HL-60 (cell line): ENCODE results near the gene CAPN9.
"Not testable (repeated sequence)": the region's sequence is repeated elsewhere in the genome, so short reads cannot be mapped to it uniquely, and the experiment has no call there.

ENCODE experiments used
- DNase-seq, 2 experiments: peaks; one replicate each; pipeline ENCODE4 v3.0.0-alpha.2; 2010 to 2020; ENCODE audit warnings: low read depth in 1 of 2, low spot score in 1 of 2
- H3K27ac ChIP-seq: fragments of 250-450 bp; sonication (Bioruptor Pico); replicated peaks from 2 replicates; pipeline ENCODE4 v1.5.1; 2020; ENCODE audit warnings: mild to moderate bottlenecking, moderate library complexity
- H3K27me3 ChIP-seq: fragments of 250-450 bp; sonication (Bioruptor Pico); 2 replicates; pipeline ENCODE4 v1.5.1; 2021; ENCODE audit warnings: mild to moderate bottlenecking, moderate library complexity; ENCODE audit not compliant: insufficient read depth, poor library complexity, severe bottlenecking
- H3K4me3 ChIP-seq: replicated peaks from 2 replicates; pipeline ENCODE4 v1.5.1; 2011; ENCODE audit warnings: mild to moderate bottlenecking, control low read depth, low read length; ENCODE audit not compliant: insufficient read depth
- CTCF ChIP-seq: IDR thresholded peaks from one replicate; pipeline ENCODE4 v1.5.1; 2011; ENCODE audit warnings: low read length, control low read depth, inconsistent platforms; ENCODE audit not compliant: insufficient read depth
- GABPA ChIP-seq: IDR thresholded peaks from 2 replicates; pipeline ENCODE4 v1.6.1; 2012; ENCODE audit warnings: low read depth
- POLR2AphosphoS5 ChIP-seq: IDR thresholded peaks from 2 replicates; pipeline ENCODE4 v1.6.1; 2012; ENCODE audit warnings: low read depth
- SPI1 ChIP-seq: IDR thresholded peaks from 2 replicates; pipeline ENCODE4 v1.6.1; 2012; ENCODE audit warnings: low read depth, mild to moderate bottlenecking, borderline replicate concordance
- TF ChIP-seq, protein P1 (sequence below): IDR thresholded peaks from 2 replicates; pipeline ENCODE4 v1.6.1; 2012; ENCODE audit warnings: low read depth; ENCODE audit not compliant: insufficient replicate concordance

CAPN9 gene

DNA sequence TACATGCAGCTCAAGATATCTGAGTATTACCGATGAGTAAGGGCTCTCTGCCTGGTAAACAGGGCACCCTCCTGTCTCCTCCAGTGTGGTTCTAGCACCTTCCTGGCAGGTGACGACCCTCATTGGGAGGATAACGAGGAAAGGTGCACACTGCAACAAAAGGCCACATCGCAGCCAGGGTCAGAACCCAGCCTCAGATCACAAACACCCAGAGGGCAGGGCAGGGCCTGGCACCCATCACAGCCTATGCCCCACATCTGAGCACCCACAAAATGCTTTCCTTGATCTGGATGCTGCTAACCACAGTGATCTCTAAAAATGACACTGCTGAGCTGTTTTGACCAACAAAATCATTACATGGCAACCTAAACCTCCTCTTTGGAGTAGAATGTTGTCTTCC lies 97.4 kb downstream of the CAPN9 start:
- H3K4me3 ChIP-seq = no peak overlapping the region
- H3K27ac ChIP-seq = no peak overlapping the region
- no peaks in the 10 kb centered on the region for H3K27me3 ChIP-seq
- TF ChIP-seq GABPA = no peak
- no peak for TF ChIP-seq SPI1
- TF ChIP-seq POLR2AphosphoS5 = no peak
- TF ChIP-seq, protein P1, sequence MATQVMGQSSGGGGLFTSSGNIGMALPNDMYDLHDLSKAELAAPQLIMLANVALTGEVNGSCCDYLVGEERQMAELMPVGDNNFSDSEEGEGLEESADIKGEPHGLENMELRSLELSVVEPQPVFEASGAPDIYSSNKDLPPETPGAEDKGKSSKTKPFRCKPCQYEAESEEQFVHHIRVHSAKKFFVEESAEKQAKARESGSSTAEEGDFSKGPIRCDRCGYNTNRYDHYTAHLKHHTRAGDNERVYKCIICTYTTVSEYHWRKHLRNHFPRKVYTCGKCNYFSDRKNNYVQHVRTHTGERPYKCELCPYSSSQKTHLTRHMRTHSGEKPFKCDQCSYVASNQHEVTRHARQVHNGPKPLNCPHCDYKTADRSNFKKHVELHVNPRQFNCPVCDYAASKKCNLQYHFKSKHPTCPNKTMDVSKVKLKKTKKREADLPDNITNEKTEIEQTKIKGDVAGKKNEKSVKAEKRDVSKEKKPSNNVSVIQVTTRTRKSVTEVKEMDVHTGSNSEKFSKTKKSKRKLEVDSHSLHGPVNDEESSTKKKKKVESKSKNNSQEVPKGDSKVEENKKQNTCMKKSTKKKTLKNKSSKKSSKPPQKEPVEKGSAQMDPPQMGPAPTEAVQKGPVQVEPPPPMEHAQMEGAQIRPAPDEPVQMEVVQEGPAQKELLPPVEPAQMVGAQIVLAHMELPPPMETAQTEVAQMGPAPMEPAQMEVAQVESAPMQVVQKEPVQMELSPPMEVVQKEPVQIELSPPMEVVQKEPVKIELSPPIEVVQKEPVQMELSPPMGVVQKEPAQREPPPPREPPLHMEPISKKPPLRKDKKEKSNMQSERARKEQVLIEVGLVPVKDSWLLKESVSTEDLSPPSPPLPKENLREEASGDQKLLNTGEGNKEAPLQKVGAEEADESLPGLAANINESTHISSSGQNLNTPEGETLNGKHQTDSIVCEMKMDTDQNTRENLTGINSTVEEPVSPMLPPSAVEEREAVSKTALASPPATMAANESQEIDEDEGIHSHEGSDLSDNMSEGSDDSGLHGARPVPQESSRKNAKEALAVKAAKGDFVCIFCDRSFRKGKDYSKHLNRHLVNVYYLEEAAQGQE = no peak
- TF ChIP-seq CTCF = no peak
- DNase-seq = no peak

DNA sequence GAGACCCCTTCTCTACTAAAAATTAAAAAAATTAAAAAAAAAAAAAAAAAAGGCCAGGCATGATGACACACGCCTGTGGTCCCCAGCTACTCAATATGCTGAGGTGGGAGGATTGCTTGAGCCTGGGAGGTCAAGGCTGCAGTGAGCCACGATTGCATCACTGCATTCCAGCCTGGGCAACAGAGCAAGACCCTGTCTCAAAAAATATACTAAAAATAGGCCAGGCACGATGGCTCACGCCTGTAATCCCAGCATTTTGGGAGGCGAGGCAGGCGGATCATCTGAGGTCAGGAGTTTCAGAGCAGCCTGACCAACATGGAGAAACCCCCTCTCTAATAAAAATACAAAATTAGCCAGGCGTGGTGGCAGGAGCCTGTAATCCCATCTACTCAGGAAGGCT lies 98.0 kb downstream of the CAPN9 start:
- DNase-seq, H3K4me3 ChIP-seq, H3K27me3 ChIP-seq, H3K27ac ChIP-seq: not testable (repeated sequence)

GRCh38 chr1:230848235-230848634 lies 101.0 kb downstream of the CAPN9 start:
- DNase-seq = no peak
- Histone ChIP-seq H3K27ac (no peak overlapping the region), H3K27me3 (no peaks in the 10 kb centered on the region), H3K4me3 (no peak overlapping the region)
- TF ChIP-seq SPI1 (no peak), POLR2AphosphoS5 (no peak), GABPA (no peak), CTCF (no peak)
- TF ChIP-seq, protein P1 = no peak

DNA sequence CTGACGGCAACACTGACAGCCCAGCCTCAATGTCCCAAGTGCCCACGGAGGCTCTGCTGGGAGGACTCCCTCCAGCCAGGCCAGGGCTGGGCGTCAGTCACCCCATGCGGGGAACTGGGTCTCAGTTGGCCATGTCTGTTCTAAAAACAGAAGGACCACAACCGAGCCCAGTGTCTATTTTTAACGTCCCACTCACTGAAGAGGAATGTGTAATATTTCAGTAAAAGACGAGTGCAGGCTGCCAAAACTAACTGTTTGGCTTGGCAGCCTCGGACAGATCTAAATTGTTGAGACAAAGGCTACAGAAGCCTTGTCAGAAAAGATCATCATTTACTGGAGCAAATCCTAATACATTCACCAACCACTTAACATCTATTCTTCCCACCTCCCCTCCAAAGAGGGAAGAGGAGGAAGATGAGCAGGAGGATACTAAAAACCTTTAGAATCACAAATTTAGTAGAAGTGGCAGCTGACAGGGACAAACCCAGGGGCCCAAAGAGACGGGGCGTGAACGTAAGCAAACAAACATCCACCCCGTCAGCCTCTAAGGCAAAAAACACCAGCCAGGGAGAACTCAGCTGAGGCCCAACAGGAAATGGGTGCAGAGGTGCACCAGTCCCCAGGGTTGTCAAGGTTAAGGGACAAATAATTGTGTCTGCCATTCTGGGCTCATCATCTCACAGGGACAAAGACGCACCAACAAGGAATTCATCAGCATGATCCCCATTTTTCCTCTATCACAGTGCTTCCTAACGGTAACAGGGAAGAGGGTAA lies 102.5 kb downstream of the CAPN9 start:
- TF ChIP-seq, protein P1 = no peak
- TF ChIP-seq POLR2AphosphoS5 (no peak), SPI1 (no peak), CTCF (no peak), GABPA (no peak)
- no peak overlapping the region for H3K27ac ChIP-seq
- H3K27me3 ChIP-seq = no peaks in the 10 kb centered on the region
- no peak overlapping the region for H3K4me3 ChIP-seq
- no peak for DNase-seq
